ENCODE results near the gene STPG4. TPM values are rescaled to one million over a fixed set of nuclear protein-coding genes. Genes with fewer than 3 reads are reported as not detected.

The STPG4 gene
- polyA plus RNA-seq, 1 donor: not detected

GRCh38 chr2:47050762-47051161 is 104.3 kb downstream of the STPG4 start:
- DNase-seq: no peak

DNA sequence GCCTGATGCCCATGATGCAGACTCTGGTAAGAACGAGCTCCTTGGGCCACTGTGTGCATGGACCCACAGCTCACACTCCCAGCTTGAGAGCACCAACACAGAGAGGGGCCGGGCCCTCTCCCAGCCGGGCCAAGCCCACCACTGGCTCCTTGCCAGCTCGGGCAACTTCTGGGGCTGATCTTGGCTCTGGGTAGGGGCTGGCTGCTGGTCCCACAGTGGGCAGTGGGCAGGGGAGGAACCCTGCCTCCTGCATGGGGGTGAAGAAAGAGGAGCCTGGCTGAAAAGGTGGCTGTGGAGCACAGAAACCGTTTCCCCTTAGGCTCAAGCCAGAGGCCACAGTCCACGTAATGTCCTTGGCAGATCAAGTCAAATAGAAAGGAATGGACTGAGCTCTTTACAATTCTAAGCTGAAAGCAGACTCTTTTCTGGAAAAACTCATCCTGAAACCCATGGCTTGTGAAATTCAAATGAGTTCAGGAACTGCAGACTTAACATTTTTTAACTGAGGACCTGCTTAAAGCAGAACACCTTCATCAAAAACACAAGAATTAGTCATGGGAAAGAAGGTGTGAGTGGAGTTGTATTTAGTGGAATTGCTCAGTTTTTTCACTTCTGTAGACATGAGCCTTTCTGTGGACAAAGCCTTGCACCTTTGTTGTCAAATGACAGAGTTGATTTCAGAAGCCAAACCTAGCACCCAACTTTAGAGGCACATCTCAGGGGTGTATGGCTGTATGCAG is 104.9 kb downstream of the STPG4 start:
- no peak for DNase-seq

DNA sequence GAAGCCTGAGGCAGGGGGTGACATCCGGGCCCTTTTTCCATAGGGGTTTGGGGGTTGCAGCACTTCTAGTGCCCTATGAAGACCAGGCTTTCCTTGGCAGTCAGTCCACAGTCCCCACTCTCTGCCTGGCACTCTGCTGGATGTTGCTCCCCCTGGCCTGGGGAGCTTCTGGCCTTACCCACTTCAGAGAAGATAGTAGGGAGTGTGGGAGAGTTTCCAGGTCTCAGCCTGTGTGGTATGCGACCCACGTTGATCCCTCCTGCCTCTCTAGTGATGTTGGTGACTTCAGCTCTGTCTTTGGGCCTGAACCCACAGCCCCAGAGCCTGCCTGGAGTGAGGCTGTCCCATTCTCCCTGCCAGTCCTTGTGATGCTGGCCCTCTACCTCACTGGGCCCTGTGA is 105.6 kb downstream of the STPG4 start:
- no peak for DNase-seq

DNA sequence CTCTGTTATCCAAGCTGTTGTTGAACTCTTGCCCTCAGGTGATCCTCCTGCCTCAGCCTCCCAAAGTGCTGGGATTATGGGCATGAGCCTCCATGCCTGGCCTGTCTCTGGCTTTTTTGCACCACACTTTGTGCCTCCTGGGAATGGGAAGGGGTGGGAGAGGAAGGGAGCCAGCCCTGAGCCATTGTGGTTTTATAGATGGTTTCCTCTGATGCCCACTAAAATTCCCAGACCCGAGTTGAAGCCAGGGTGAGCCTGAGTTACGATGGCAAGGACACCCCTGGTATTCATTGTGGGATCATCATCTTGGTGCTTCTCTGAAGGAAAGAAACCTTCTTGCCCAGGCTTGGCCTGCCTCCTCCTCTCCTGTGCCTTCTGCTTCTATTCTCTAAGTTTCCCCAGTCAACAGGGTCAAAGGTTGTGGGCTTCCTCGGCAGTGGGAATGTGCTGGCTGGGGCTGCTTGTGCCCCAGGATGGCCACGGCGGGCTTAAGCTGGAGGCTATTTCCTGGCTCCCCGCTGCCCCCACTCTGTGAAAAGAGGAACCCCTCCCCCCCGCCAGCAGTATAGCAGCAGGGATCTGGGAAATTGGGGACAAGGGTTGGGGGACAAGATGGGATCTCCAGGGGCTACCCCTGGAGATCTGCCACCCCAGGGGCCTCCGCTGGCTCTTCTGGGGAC is 106.2 kb downstream of the STPG4 start:
- DNase-seq: no peak

- no peak for DNase-seq
Observed at GRCh38 chr2:47046271-47046670, 108.8 kb downstream of the STPG4 start.

DNA sequence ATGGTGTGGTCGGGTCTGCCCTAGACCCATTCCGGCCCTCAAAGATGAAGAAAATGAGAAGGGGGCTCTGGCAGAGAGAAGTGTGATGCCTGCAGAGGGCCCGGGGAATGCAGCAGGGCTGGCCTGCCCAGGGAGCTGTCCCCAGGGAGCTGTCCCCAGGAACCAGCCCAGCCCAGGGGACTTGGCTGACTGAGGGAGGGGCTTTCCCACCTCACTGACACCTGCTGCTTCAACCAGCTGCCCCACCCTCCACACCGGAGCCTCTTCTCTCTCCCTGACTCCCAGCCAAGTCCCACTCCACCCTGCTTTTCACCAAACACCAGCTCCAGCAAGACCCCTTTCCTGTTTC is 111.2 kb downstream of the STPG4 start:
- DNase-seq: no peak

GRCh38 chr2:47043142-47043890 is 111.8 kb downstream of the STPG4 start:
- no peak for DNase-seq

DNA sequence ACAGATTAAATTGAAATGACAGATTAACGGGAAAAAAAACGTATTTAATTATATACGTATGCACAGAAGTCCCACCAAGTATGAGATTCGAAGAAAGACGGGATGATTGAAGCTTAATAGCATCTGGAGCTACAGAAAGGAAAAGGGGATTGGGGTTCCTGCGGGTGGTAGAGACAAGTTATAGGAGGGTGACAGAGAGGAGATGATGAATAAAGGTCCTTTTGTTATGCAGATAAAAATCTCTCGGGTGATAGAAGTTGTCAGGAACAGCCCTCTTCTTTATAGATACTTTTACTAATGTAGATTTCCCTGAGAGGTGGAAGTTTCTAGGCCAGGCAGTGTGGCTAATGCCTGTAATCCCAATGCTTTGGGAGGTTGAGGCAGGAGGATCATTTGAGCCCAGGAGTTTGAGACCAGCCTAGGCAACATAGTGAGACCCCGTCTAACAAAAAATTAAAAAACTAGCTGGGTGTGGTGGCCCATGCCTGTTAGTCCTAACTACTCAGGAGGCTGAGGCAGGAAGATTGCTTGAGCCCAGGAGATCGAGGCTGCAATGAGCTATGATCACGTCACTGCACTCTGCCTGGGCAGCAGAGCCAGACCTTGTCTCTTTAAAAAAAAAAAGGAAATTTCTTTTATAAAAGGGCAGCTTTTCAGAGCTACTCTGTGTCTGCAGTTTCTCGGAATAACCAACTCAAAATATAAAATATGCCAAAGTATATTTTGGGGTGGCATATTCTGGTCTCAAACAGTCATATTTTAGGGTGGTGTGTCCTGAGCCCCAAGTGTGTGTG is 113.0 kb downstream of the STPG4 start:
- no peak for DNase-seq

- peak; percentile 74 for DNase-seq
Observed at GRCh38 chr2:47041063-47041462, 114.0 kb downstream of the STPG4 start.

DNA sequence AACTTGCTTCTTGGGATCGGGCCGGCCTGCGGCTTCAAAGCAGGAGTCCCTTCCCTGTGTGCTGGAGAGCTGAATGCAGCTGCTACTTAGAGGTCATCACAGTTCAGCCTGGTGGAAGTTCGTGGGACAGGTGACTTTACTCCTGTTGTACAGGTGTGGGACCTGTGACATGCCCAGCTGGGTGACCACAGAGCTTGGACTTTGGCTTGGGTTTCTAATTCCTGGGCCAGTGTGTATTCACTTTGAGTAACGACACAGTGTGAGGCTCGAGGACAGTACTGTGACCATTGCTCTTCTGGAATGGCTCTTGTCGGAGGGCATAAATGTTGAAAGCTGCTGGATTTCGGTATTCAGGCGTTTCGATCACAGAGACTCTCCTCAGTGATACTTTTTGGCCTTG is 114.5 kb downstream of the STPG4 start:
- no peak for DNase-seq

DNA sequence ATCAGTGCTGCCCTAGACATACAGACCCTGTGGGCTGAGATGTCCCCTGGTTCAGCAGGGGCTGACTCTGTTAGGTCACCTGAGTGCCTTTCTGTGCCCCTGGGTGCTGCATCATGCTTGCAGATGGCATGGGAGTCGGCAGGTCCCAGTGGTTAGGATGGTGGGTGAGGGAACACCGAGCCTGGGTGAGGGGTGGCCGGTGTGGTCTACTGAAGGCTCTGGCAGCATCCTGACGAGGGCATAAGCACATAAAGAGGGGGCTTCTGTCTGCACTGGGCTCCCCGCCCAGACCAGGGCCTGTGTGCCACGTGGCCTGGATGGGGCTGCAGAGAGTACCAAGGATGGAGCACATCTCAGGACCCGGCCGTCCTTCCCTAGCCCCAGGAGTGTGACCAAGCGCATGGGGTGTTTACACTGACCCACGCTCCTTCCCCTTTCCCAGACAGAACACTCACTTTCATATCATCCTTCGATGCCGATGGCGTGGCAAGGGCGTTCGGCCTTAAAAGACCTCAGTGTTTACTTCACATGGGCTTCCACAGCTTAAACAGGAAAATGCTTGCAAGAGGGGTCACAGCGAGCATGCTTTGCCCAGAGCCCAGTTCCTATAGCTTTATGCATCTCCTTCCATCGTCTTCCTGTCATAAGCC is 115.1 kb downstream of the STPG4 start:
- no peak for DNase-seq

GRCh38 chr2:47039489-47039870 is 115.6 kb downstream of the STPG4 start:
- DNase-seq: no peak

GRCh38 chr2:47038656-47039488 is 116.2 kb downstream of the STPG4 start:
- no peak for DNase-seq

DNA sequence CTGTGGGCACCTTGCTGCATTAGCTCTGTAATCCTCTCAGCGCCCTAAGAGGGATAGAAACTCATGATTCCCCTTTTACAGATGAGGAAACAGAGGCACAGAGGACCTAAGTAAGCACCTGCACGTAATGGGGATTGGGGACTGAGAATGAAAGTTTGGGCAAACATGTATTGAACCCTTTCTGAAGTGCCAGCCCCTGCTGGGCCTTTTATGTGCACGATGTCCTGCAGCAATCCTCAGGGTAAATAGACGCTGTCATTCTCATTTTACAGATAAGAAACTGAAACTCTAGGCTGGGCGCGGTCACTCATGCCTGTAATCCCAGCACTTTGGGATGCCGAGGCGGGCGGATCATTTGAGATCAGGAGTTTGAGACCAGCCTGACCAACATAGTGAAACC is 117.4 kb downstream of the STPG4 start:
- no peak for DNase-seq

Other genes with a start within 250 kb of the STPG4 start
- 37.4 TPM for gene MCFD2, start 239.5 kb downstream of the STPG4 start, polyA plus RNA-seq (ENCODE audit: insufficient read length)
- gene TTC7A, start 214.1 kb downstream of the STPG4 start, polyA plus RNA-seq (ENCODE audit: insufficient read length): 9.6 TPM
- 330 TPM for gene CALM2, start 21.2 kb upstream of the STPG4 start, polyA plus RNA-seq (ENCODE audit: insufficient read length)
- gene EPCAM, start 214.0 kb upstream of the STPG4 start, polyA plus RNA-seq (ENCODE audit: insufficient read length): 0.99 TPM
- 25.6 TPM for gene MSH2, start 247.8 kb upstream of the STPG4 start, polyA plus RNA-seq (ENCODE audit: insufficient read length)